ENCODE measurements around the gene SLC6A15. TPM values are rescaled to one million over a fixed set of nuclear protein-coding genes. Genes with fewer than 3 reads are reported as not detected.

Gene SLC6A15
- total and polyA plus RNA-seq, 2 of the 8 experiments (the other 6 are each of a cell fraction or from before 2014, with no cell fraction given) = 3.1 to 42.0 TPM

- ChIA-PET POLR2A (ENCODE audit: partially characterized antibody) (no interaction called here), CTCF (ENCODE audit: partially characterized antibody) (no interaction called here)
- H2BK20ac ChIP-seq (ENCODE audit: low read length) = no peak overlapping the region
- H4K8ac ChIP-seq (ENCODE audit: extremely low read depth, insufficient read depth, low read length) = no peak overlapping the region
- H3K9ac ChIP-seq (replicated peaks in 1 of 4; ENCODE audit: extremely low read depth in 1 of 4, low read depth in 3 of 4, low read length in 3 of 4) = no peak overlapping the region
- no peaks in the 10 kb centered on the region for H3K36me3 ChIP-seq (ENCODE audit: control insufficient read depth in 2 of 4, insufficient read depth in 4 of 4, low read length in 3 of 4)
- H4K91ac ChIP-seq (replicated peaks; ENCODE audit: insufficient read length, low read length) = no peak overlapping the region
- no peaks in the 10 kb centered on the region for H3K27me3 ChIP-seq (replicated peaks in 1 of 4; ENCODE audit: control insufficient read depth in 3 of 4, extremely low read depth in 1 of 4, insufficient read depth in 3 of 4, low read length in 3 of 4)
- FAIRE-seq (no peak), DNase-seq (ENCODE audit: low read depth in 1 of 2, low spot score in 2 of 2) (no peak)
- no peak overlapping the region for H3K27ac ChIP-seq (ENCODE audit: low read depth, low read length)
- H3K23ac ChIP-seq (ENCODE audit: insufficient read length) = no peak overlapping the region
- H3K9me3 ChIP-seq (ENCODE audit: insufficient read depth in 2 of 2, low read depth in 1 of 2, low read length in 1 of 2) = no peaks in the 10 kb centered on the region
- H2BK120ac ChIP-seq (replicated peaks; ENCODE audit: low read depth, low read length) = no peak overlapping the region
- H3K4me3 ChIP-seq (ENCODE audit: extremely low read depth in 1 of 4, insufficient read depth in 2 of 4, low read depth in 3 of 4, low read length in 4 of 4) = no peak overlapping the region
- H4K20me1 ChIP-seq (replicated peaks in 1 of 2; ENCODE audit: control insufficient read depth in 1 of 2, insufficient read depth in 2 of 2, low read length in 2 of 2) = no peaks in the 10 kb centered on the region
- no peak overlapping the region for H4K5ac ChIP-seq (ENCODE audit: insufficient read length, low read depth, low read length)
- WGBS, 2 experiments (ENCODE audit: extremely low coverage in 1 of 2, insufficient coverage in 1 of 2, insufficient read length in 1 of 2, insufficient replicate concordance in 2 of 2, low coverage in 1 of 2, low lambda C conversion rate in 2 of 2, missing lambda C conversion rate in 1 of 2) = 95% methylated on average over 2 of the region's 2 CpGs; no CpG with 5 or more reads in 1 of the 2 experiments
- no peak overlapping the region for H2BK15ac ChIP-seq (ENCODE audit: low read length)
- no peaks in the 10 kb centered on the region for H3K23me2 ChIP-seq (ENCODE audit: low read depth, low read length)
- no peak overlapping the region for H2AFZ ChIP-seq (ENCODE audit: low read length)
- no peaks in the 10 kb centered on the region for H3K79me2 ChIP-seq (ENCODE audit: control insufficient read depth in 1 of 2, insufficient read depth in 2 of 2, low read length in 2 of 2)
- TF ChIP-seq USF2 (IDR thresholded peaks at IDR 0.05; ENCODE audit: low read length) (no peak), TAF1 (IDR thresholded peaks at IDR 0.05; ENCODE audit: low read depth, low read length) (no peak), CTBP2 (IDR thresholded peaks at IDR 0.05; ENCODE audit: borderline replicate concordance, insufficient read depth, insufficient read length, low read length) (no peak), SP1 (IDR thresholded peaks at IDR 0.05; ENCODE audit: low read depth, low read length) (no peak), HDAC2 (IDR thresholded peaks at IDR 0.05; ENCODE audit: borderline replicate concordance in 1 of 2, low read depth in 2 of 2, low read length in 2 of 2) (no peak), MAX (IDR thresholded peaks at IDR 0.05) (no peak), JUN (IDR thresholded peaks at IDR 0.05; ENCODE audit: low read depth, low read length) (no peak), PHF8 (conservative IDR thresholded peaks at IDR 0.05; ENCODE audit: low read depth, low read length) (no peak)
- no peak overlapping the region for H3K4me2 ChIP-seq (ENCODE audit: insufficient read depth in 1 of 2, low read depth in 2 of 2, low read length in 2 of 2)
- no peak overlapping the region for H2BK5ac ChIP-seq (ENCODE audit: low read depth, low read length)
- H3K79me1 ChIP-seq (ENCODE audit: low read depth, low read length) = no peaks in the 10 kb centered on the region
- no peak overlapping the region for H2AK5ac ChIP-seq (ENCODE audit: low read depth, low read length)
- H3K4me1 ChIP-seq (replicated peaks in 1 of 4; ENCODE audit: control insufficient read depth in 3 of 4, insufficient read depth in 4 of 4, low read length in 3 of 4) = no peaks in the 10 kb centered on the region
- H3K4ac ChIP-seq (replicated peaks; ENCODE audit: insufficient read length, low read depth, low read length) = no peak overlapping the region
- no peak overlapping the region for H3K18ac ChIP-seq (ENCODE audit: extremely low read depth, low read length)
- no peak overlapping the region for H2BK12ac ChIP-seq (ENCODE audit: low read depth, low read length)
- H3K14ac ChIP-seq (ENCODE audit: insufficient read length) = no peak overlapping the region
- no peak overlapping the region for H3K56ac ChIP-seq (replicated peaks; ENCODE audit: insufficient read length, low read depth, low read length)
These were observed 53.8 kb downstream of the SLC6A15 start for GRCh38 chr12:84858796-84859195.
